Endothelial cell of umbilical vein (primary cell): Measurements from ENCODE around the gene GLRB. TPM values are rescaled to one million over a fixed set of nuclear protein-coding genes. Genes with fewer than 3 reads are reported as not detected.

Experiments used
- BruUV-seq: library from RNA; stranded (reverse); fragments of 400-500 nt; replicated peaks from 2 replicates; lab custom pipeline; 2021; lab: Mats Ljungman, UMichigan
- CTCF ChIA-PET: fragments of 300-600, 350-600 bp; sonication (Branson Sonifier 250); formaldehyde crosslinking; loops from one replicate; lab custom pipeline; 2021; ENCODE audit warnings: antibody characterized with exemption, inconsistent platforms; lab: Charles Lee
- POLR2A ChIA-PET: fragments of 300-600, 350-600 bp; sonication (Branson Sonifier 250); formaldehyde crosslinking; loops from one replicate; lab custom pipeline; 2021; ENCODE audit warnings: antibody characterized with exemption, inconsistent platforms; lab: Charles Lee
- DNase-seq: peaks from one replicate; pipeline ENCODE4 v3.0.0-alpha.2; 2011; ENCODE audit warnings: low read depth, low spot score
- FAIRE-seq: peaks from 2 replicates; lab custom pipeline; 2011; peaks lifted over from hg19 to GRCh38; lab: Jason Lieb, UNC
- H2AFZ ChIP-seq: 2 replicates; pipeline ENCODE4 v1.6.0; 2012; ENCODE audit warnings: low read depth, low read length, control low read depth, inconsistent platforms
- H3K27ac ChIP-seq: 2 replicates; pipeline ENCODE4 v1.5.1; 2011; ENCODE audit warnings: low read depth, mild to moderate bottlenecking, control low read depth, low read length, moderate library complexity; ENCODE audit not compliant: insufficient read depth
- H3K27me3 ChIP-seq, 2 experiments: 2 replicates each; pipeline versions ENCODE4 v1.6.0 to v1.6.1; 2011; ENCODE audit warnings: low read length in 2 of 2, mixed read lengths in 1 of 2; ENCODE audit not compliant: control insufficient read depth in 2 of 2, insufficient read depth in 2 of 2
- H3K36me3 ChIP-seq, 2 experiments: 2 replicates in 1 of 2; 3 replicates in 1 of 2; pipeline ENCODE4 v1.5.1; 2011; ENCODE audit warnings: low read length in 2 of 2, mild to moderate bottlenecking in 1 of 2, moderate library complexity in 1 of 2; ENCODE audit not compliant: control insufficient read depth in 2 of 2, insufficient read depth in 2 of 2; ENCODE audit errors: extremely low read depth in 1 of 2
- H3K4me1 ChIP-seq: 3 replicates; pipeline ENCODE4 v1.5.1; 2011; ENCODE audit warnings: mild to moderate bottlenecking, low read length; ENCODE audit not compliant: control insufficient read depth, insufficient read depth; ENCODE audit errors: extremely low read depth
- H3K4me2 ChIP-seq: 2 replicates; pipeline ENCODE4 v1.6.1; 2011; ENCODE audit warnings: low read length, control low read depth, mixed read lengths; ENCODE audit not compliant: insufficient read depth
- H3K4me3 ChIP-seq, 3 experiments: fragments of 200-600 bp in 1 of 3; sonication (generic), shearing (Covaris generic) in 1 of 3; replicated peaks in 1 of 3; 2 replicates each; pipeline ENCODE4 v1.5.1; 2011 to 2016; ENCODE audit warnings: control low read depth in 3 of 3, low read length in 3 of 3, mild to moderate bottlenecking in 2 of 3, inconsistent platforms in 1 of 3, low read depth in 1 of 3, moderate library complexity in 1 of 3; ENCODE audit not compliant: insufficient read depth in 1 of 3
- H3K79me2 ChIP-seq: 2 replicates; pipeline ENCODE4 v1.6.0; 2012; ENCODE audit warnings: low read length, inconsistent platforms; ENCODE audit not compliant: control insufficient read depth, insufficient read depth
- H3K9ac ChIP-seq: replicated peaks from 2 replicates; pipeline ENCODE3; 2011; ENCODE audit warnings: low read length, control low read depth; ENCODE audit not compliant: insufficient read depth; ENCODE audit errors: extremely low read depth
- H3K9me1 ChIP-seq: replicated peaks from 3 replicates; pipeline ENCODE4 v1.6.0; 2011; ENCODE audit warnings: mild to moderate bottlenecking, low read length; ENCODE audit not compliant: control insufficient read depth, insufficient read depth; ENCODE audit errors: extremely low read depth
- H3K9me3 ChIP-seq: replicated peaks from 2 replicates; pipeline ENCODE4 v1.5.1; 2012; ENCODE audit warnings: low read length, inconsistent platforms; ENCODE audit not compliant: control insufficient read depth, insufficient read depth
- H4K20me1 ChIP-seq: replicated peaks from 2 replicates; pipeline ENCODE3; 2011; ENCODE audit warnings: mild to moderate bottlenecking, low read length; ENCODE audit not compliant: control insufficient read depth, insufficient read depth; ENCODE audit errors: extremely low read depth
- CTCF ChIP-seq, 2 donors: IDR thresholded peaks; 1 replicate in 1 of 2; 2 replicates in 1 of 2; pipeline ENCODE4 v1.5.1; 2011; ENCODE audit warnings: low read length in 2 of 2, mild to moderate bottlenecking in 2 of 2, moderate library complexity in 2 of 2, control low read depth in 1 of 2, inconsistent platforms in 1 of 2, low read depth in 1 of 2; ENCODE audit not compliant: insufficient read depth in 1 of 2; ENCODE audit errors: extremely low read depth in 1 of 2
- EZH2 ChIP-seq: IDR thresholded peaks from 2 replicates; pipeline ENCODE4 v1.6.1; 2012; ENCODE audit warnings: borderline replicate concordance, low read depth, mild to moderate bottlenecking, moderate library complexity, low read length, inconsistent platforms; ENCODE audit not compliant: severe bottlenecking
- FOS ChIP-seq: IDR thresholded peaks from 2 replicates; pipeline ENCODE4 v1.6.1; 2011; ENCODE audit warnings: mild to moderate bottlenecking, low read length, moderate library complexity, borderline replicate concordance; ENCODE audit not compliant: insufficient read depth
- GATA2 ChIP-seq: IDR thresholded peaks from 2 replicates; pipeline ENCODE4 v1.7.0; 2011; ENCODE audit warnings: low read depth, mild to moderate bottlenecking, moderate library complexity, mixed read lengths, low read length; ENCODE audit not compliant: insufficient read length, insufficient read depth
- JUN ChIP-seq: IDR thresholded peaks from 2 replicates; pipeline ENCODE4 v1.6.1; 2011; ENCODE audit warnings: borderline replicate concordance, low read depth; ENCODE audit not compliant: insufficient read length, insufficient read depth
- MAX ChIP-seq: IDR thresholded peaks from 2 replicates; pipeline ENCODE4 v1.6.1; 2011; ENCODE audit not compliant: insufficient read depth, insufficient read length
- MYC ChIP-seq: IDR thresholded peaks from one replicate; pipeline ENCODE4 v1.6.1; 2011; ENCODE audit warnings: mild to moderate bottlenecking, low read depth, low read length
- POLR2A ChIP-seq: IDR thresholded peaks from 2 replicates; pipeline ENCODE4 v1.6.1; 2012; ENCODE audit warnings: low read depth, mild to moderate bottlenecking, control low read depth, low read length
- POLR2AphosphoS5 ChIP-seq: IDR thresholded peaks from 2 replicates; pipeline ENCODE4 v1.6.1; 2012; ENCODE audit warnings: low read depth, mild to moderate bottlenecking, control low read depth, low read length, moderate library complexity; ENCODE audit not compliant: insufficient read depth
- dilution Hi-C: fragments of 300-500 bp; cut with MboI; formaldehyde crosslinking; loops from one replicate; pipeline ENCODE4 v1.15.0; 2019; ENCODE audit warnings: low sequenced_read_pairs; ENCODE audit not compliant: extremely low pct_ligation_motif_present
- intact Hi-C: fragments of 100-400 bp; cut with micrococcal nuclease; formaldehyde crosslinking; loops from one replicate; pipeline ENCODE4 v1.10.0; 2022
- polyA plus RNA-seq, 4 experiments: library from polyadenylated mRNA; depleted of rRNA in 3 of 4; stranded (reverse) in 3 of 4; unstranded in 1 of 4; fragments of >200 nt; gene quantifications; 2 replicates each; pipeline versions ENCODE4 v1.2.1 to v1.2.3, GENCODE V29; 2011 to 2012; ENCODE audit warnings: missing spikeins in 1 of 4
- total RNA-seq: library from RNA; stranded (reverse); gene quantifications from 2 replicates; pipeline ENCODE4 v1.2.3, GENCODE V29; 2021

Gene GLRB
- total and polyA plus RNA-seq, 2 donors (not counting 3 experiments of a cell fraction or from before 2014, with no cell fraction given) = 3.8 to 5.7 TPM

GRCh38 chr4:157052429-157053040 is 23.4 kb upstream of the GLRB start:
- no peaks in the 10 kb centered on the region for H3K36me3 ChIP-seq
- H2AFZ ChIP-seq = no peak overlapping the region
- dilution Hi-C loops (no loop called here), intact Hi-C loops (no loop called here)
- H3K4me1 ChIP-seq = peaks cover 3% of the 10 kb centered on the region
- H4K20me1 ChIP-seq = no peaks in the 10 kb centered on the region
- H3K4me3 ChIP-seq = no peak overlapping the region
- FAIRE-seq (no peak), DNase-seq (no peak)
- H3K9me1 ChIP-seq = no peaks in the 10 kb centered on the region
- ChIA-PET POLR2A (no interaction called here), CTCF (interaction anchor here (0.9 to 1.2 kb wide), 3 partner anchors 69 to 578 kb away, joined by 3 to 5 read pairs (median 4); no protein-coding TSS in a partner anchor)
- no TSS peak for BruUV-seq
- H3K9me3 ChIP-seq = no peaks in the 10 kb centered on the region
- no peak overlapping the region for H3K27ac ChIP-seq
- H3K27me3 ChIP-seq = no peaks in the 10 kb centered on the region
- TF ChIP-seq JUN = no peak
- no peak for TF ChIP-seq FOS
- TF ChIP-seq GATA2 = no peak
- no peak for TF ChIP-seq EZH2
- no peak for TF ChIP-seq CTCF (IDR thresholded peaks at IDR 0.05; ENCODE audit: extremely low read depth in 1 of 2, insufficient read depth in 1 of 2, low read depth in 1 of 2, low read length in 2 of 2)
- TF ChIP-seq MYC = no peak
- no peak for TF ChIP-seq POLR2AphosphoS5
- no peak for TF ChIP-seq MAX
- TF ChIP-seq POLR2A = no peak
- no peak overlapping the region for H3K4me2 ChIP-seq
- no peaks in the 10 kb centered on the region for H3K79me2 ChIP-seq
- no peak overlapping the region for H3K9ac ChIP-seq
